Hepatocyte (in vitro differentiated cells): ENCODE results near the gene FAM83E. TPM values are rescaled to one million over a fixed set of nuclear protein-coding genes. Genes with fewer than 3 reads are reported as not detected.

Source experiments
- DNase-seq: peaks from one replicate; pipeline ENCODE4 v3.0.0-alpha.2; 2016; ENCODE audit warnings: low spot score
- H2AFZ ChIP-seq: fragments of 200-600 bp; sonication (generic); 2 replicates; pipeline ENCODE4 v1.6.0; 2016; ENCODE audit warnings: antibody characterized with exemption, mild to moderate bottlenecking
- H3K27ac ChIP-seq: fragments of 200-600 bp; sonication (generic); 2 replicates; pipeline ENCODE4 v1.5.1; 2016; ENCODE audit warnings: mild to moderate bottlenecking
- H3K27me3 ChIP-seq: fragments of 200-600 bp; sonication (generic); 2 replicates; pipeline ENCODE4 v1.6.1; 2016
- H3K36me3 ChIP-seq: fragments of 200-600 bp; sonication (generic); replicated peaks from 2 replicates; pipeline ENCODE4 v1.5.1; 2016; ENCODE audit warnings: low read depth; ENCODE audit not compliant: insufficient read depth
- H3K4me1 ChIP-seq: fragments of 200-600 bp; sonication (generic); 2 replicates; pipeline ENCODE4 v1.5.1; 2016; ENCODE audit warnings: mild to moderate bottlenecking, moderate library complexity; ENCODE audit not compliant: insufficient read depth
- H3K4me2 ChIP-seq: fragments of 200-600 bp; sonication (generic); 2 replicates; pipeline ENCODE4 v1.6.0; 2016
- H3K4me3 ChIP-seq: fragments of 200-600 bp; sonication (generic); 2 replicates; pipeline ENCODE4 v1.5.1; 2016; ENCODE audit warnings: mild to moderate bottlenecking
- H3K79me2 ChIP-seq: fragments of 200-600 bp; sonication (generic); 2 replicates; pipeline ENCODE4 v1.6.0; 2017; ENCODE audit warnings: mild to moderate bottlenecking
- H3K9me2 ChIP-seq: fragments of 200-600 bp; sonication (generic); replicated peaks from 2 replicates; pipeline ENCODE4 v1.6.0; 2017; ENCODE audit warnings: mild to moderate bottlenecking; ENCODE audit not compliant: insufficient read depth
- H3K9me3 ChIP-seq: fragments of 200-600 bp; sonication (generic); 2 replicates; pipeline ENCODE4 v1.5.1; 2016; ENCODE audit warnings: low read depth, mild to moderate bottlenecking
- H4K20me1 ChIP-seq: fragments of 200-600 bp; sonication (generic); 2 replicates; pipeline ENCODE4 v1.6.0; 2016; ENCODE audit warnings: mild to moderate bottlenecking; ENCODE audit not compliant: insufficient read depth, poor library complexity, severe bottlenecking
- EZH2 ChIP-seq: fragments of 200-600 bp; sonication (generic); IDR thresholded peaks from 2 replicates; pipeline ENCODE4 v1.6.1; 2016; ENCODE audit warnings: antibody characterized with exemption, mild to moderate bottlenecking, borderline replicate concordance
- EZH2phosphoT487 ChIP-seq: fragments of 200-600 bp; sonication (generic); IDR thresholded peaks from one replicate; pipeline ENCODE4 v1.6.1; 2018; ENCODE audit warnings: antibody characterized with exemption, mild to moderate bottlenecking, low read depth, moderate library complexity; ENCODE audit not compliant: unreplicated experiment, severe bottlenecking
- WGBS: methylation state at CpG from one replicate; pipeline ENCODE4 v1.1.6; 2016; ENCODE audit warnings: low lambda C conversion rate; ENCODE audit errors: missing lambda C conversion rate; 5-methylcytosine and 5-hydroxymethylcytosine counted together
- polyA plus RNA-seq: library from polyadenylated mRNA; unstranded; fragments of >200 nt; fragmentation: Nextera tagmentation; extraction: Ambion mirVana; gene quantifications from 2 replicates; pipeline ENCODE4 v1.2.1, GENCODE V29; 2016
- total RNA-seq: library from RNA; depleted of rRNA; stranded (reverse); fragments of >200 nt; gene quantifications from 2 replicates; pipeline ENCODE4 v1.2.3, GENCODE V29; 2014
- TF ChIP-seq, protein P1 (sequence below): fragments of 200-600 bp; sonication (generic); IDR thresholded peaks from 2 replicates; pipeline ENCODE4 v1.5.1; 2016; ENCODE audit warnings: antibody characterized with exemption, mild to moderate bottlenecking; ENCODE audit not compliant: poor library complexity

Gene FAM83E
- total and polyA plus RNA-seq, 2 experiments from 2014 or later = 12.4 to 22.2 TPM

DNA sequence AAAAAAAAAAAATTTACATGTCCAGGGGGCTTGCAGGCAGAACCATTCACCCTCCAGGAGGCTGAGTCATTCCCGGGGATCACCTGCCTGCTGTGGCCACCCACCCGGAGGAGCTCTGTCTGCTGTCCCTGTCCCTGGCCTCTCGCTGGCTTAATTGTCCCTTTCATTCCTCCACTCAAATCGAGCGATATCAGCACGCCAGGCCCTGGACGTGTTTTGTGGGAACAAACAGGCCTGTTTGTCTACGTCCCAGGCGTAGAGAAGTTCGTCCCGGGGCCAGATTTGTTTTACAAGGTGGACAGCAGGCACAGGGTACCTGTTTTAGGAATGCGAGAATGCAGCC lies 41.7 kb downstream of the FAM83E start:
- Histone ChIP-seq H3K9me3 (no peaks in the 10 kb centered on the region), H3K36me3 (no peaks in the 10 kb centered on the region), H3K79me2 (no peaks in the 10 kb centered on the region), H2AFZ (no peak overlapping the region), H3K27me3 (no peaks in the 10 kb centered on the region), H3K27ac (peak overlapping the region; percentile 30), H3K4me3 (no peak overlapping the region), H3K4me1 (peaks cover 6% of the 10 kb centered on the region), H4K20me1 (no peaks in the 10 kb centered on the region), H3K9me2 (no peaks in the 10 kb centered on the region), H3K4me2 (no peak overlapping the region)
- TF ChIP-seq EZH2phosphoT487 (no peak), EZH2 (no peak)
- TF ChIP-seq, protein P1, sequence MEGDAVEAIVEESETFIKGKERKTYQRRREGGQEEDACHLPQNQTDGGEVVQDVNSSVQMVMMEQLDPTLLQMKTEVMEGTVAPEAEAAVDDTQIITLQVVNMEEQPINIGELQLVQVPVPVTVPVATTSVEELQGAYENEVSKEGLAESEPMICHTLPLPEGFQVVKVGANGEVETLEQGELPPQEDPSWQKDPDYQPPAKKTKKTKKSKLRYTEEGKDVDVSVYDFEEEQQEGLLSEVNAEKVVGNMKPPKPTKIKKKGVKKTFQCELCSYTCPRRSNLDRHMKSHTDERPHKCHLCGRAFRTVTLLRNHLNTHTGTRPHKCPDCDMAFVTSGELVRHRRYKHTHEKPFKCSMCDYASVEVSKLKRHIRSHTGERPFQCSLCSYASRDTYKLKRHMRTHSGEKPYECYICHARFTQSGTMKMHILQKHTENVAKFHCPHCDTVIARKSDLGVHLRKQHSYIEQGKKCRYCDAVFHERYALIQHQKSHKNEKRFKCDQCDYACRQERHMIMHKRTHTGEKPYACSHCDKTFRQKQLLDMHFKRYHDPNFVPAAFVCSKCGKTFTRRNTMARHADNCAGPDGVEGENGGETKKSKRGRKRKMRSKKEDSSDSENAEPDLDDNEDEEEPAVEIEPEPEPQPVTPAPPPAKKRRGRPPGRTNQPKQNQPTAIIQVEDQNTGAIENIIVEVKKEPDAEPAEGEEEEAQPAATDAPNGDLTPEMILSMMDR = no peak
- WGBS = 37% methylated on average over 12 of the region's 12 CpGs
- no peak for DNase-seq

DNA sequence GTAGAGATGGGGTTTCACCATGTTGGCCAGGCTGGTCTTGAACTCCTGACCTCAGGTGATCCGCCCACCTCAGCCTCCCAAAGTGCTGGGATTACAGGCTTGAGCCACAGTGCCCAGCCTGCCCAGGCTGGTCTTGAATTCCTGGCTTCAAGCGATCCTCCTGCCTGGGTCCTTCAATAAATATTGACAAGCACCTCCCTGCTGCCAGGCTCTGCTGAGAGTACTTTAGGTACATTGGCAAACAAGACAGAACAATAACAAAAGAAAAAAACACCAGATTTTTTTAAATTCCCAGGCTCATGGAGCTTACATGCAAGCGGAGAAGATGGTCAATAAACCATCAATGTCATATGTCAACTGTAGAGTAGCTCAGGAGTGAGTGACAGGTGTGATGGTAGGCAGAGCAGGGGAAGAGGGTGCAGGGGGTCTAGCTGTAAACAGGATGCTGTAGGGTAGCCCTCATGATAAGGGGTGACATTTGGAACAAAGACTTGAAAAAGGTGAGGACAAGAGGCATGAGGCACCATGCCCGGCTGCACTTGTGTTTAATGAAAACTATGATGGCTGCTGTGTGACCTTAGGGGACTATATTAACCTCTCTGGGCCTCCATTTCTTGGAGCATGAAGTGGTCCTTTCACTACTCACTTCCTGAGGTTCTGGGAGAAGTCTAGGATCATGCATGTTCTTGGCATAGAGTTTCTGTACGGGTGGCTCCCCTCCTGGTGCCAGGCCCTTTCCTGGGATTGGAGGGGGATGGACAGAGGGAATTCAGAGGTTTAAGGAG lies 43.3 kb downstream of the FAM83E start:
- no peaks in the 10 kb centered on the region for H3K9me2 ChIP-seq
- no peak for DNase-seq
- peaks cover 11% of the 10 kb centered on the region for H3K4me1 ChIP-seq
- 57% methylated on average over 5 of the region's 5 CpGs for WGBS
- no peaks in the 10 kb centered on the region for H3K79me2 ChIP-seq
- no peaks in the 10 kb centered on the region for H4K20me1 ChIP-seq
- no peak overlapping the region for H3K27ac ChIP-seq
- H3K36me3 ChIP-seq = no peaks in the 10 kb centered on the region
- no peak overlapping the region for H3K4me3 ChIP-seq
- H3K4me2 ChIP-seq = no peak overlapping the region
- TF ChIP-seq EZH2 (no peak), EZH2phosphoT487 (no peak)
- TF ChIP-seq, protein P1 = no peak
- H3K27me3 ChIP-seq = no peaks in the 10 kb centered on the region
- H3K9me3 ChIP-seq = no peaks in the 10 kb centered on the region
- H2AFZ ChIP-seq = no peak overlapping the region

DNA sequence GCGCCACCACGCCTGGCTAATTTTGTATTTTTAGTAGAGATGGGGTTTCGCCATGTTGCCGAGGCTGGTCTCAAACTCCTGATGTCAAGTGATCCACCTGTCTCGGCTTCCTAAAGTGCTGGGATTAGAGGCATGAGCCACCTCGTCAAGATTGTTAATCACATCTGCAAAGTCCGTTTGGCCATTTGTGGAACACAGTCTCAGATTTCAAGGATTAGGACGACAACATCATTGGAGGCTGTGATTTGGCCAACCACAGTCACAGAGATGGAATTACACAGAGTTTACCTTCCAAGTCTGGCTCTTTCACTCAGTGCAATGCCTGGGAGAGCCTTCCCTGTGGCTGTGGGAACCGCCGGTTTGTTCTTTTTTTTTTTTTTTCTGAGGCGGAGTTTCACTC lies 45.1 kb downstream of the FAM83E start:
- H3K4me1 ChIP-seq = peaks cover 11% of the 10 kb centered on the region
- H3K36me3 ChIP-seq = no peaks in the 10 kb centered on the region
- no peak overlapping the region for H3K4me3 ChIP-seq
- no peak overlapping the region for H2AFZ ChIP-seq
- TF ChIP-seq, protein P1 = no peak
- TF ChIP-seq EZH2 = no peak
- TF ChIP-seq EZH2phosphoT487 = no peak
- H4K20me1 ChIP-seq = no peaks in the 10 kb centered on the region
- no peak for DNase-seq
- no peak overlapping the region for H3K27ac ChIP-seq
- no peaks in the 10 kb centered on the region for H3K9me3 ChIP-seq
- H3K9me2 ChIP-seq = no peaks in the 10 kb centered on the region
- WGBS = 56% methylated on average over 11 of the region's 11 CpGs
- no peaks in the 10 kb centered on the region for H3K79me2 ChIP-seq
- H3K4me2 ChIP-seq = no peak overlapping the region
- no peaks in the 10 kb centered on the region for H3K27me3 ChIP-seq
